ENCODE measurements around the gene TADA1. TPM values are rescaled to one million over a fixed set of nuclear protein-coding genes. Genes with fewer than 3 reads are reported as not detected.
"Not testable (repeated sequence)": the region's sequence is repeated elsewhere in the genome, so short reads cannot be mapped to it uniquely, and the experiment has no call there.

TADA1 gene
- polyA plus RNA-seq, 1 donor = 13.5 TPM

- DNase-seq = no peak
Measured at GRCh38 chr1:166843322-166843721, 32.7 kb downstream of the TADA1 start.

GRCh38 chr1:166840309-166841274, 35.5 kb downstream of the TADA1 start:
- no peak for DNase-seq

- DNase-seq = peak; percentile 36
Measured at GRCh38 chr1:166839600-166840308, 36.3 kb downstream of the TADA1 start.

- DNase-seq = peak; percentile 93
Measured at GRCh38 chr1:166838766-166839599, 37.1 kb downstream of the TADA1 start, which contains the start of gene POGK. Gene POGK, plus strand, starts transcription at chr1:166839475. Its CDS starts 1,482 bp downstream, at chr1:166840957.

- no peak for DNase-seq
Measured at GRCh38 chr1:166836733-166837132, 39.3 kb downstream of the TADA1 start.

DNA sequence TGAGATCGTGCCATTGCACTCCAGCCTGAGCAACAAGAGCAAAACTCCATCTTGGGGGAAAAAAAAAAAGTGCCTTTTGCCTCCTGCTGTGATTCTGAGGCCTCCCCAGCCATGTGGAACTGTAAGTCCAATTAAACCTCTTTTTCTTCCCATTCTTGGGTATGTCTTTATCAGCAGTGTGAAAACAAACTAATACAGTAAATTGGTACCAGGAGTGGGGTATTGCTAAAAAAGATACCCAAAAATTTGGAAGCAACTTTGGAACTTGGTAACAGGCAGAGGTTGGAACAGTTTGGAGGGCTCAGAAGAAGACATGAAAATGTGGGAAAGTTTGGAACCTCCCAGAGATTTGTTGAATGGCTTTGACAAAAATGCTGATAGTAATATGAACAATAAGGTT, 46.3 kb downstream of the TADA1 start:
- not testable (repeated sequence) for DNase-seq

- no peak for DNase-seq
Measured at GRCh38 chr1:166827426-166827825, 48.6 kb downstream of the TADA1 start.

DNA sequence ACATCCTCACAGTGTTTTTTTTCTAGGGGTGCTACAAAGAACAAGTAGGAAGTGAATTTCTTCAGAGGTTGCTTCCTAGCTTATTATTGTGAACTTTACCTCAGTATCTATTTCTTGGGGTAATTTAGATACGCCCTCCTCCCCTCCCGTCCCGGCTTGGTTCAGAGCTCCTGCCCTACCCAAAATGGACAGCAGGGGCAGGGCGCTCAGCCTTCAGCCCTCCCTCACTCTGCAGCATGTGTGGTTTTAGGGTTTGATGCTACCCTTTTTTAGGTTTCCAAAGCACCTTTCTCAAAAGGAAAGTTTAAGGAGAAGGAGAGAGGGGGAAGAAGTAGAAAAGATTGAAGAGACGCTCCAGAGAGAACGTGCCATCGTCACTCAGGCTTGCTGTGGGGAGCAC, 53.7 kb downstream of the TADA1 start:
- DNase-seq = no peak

GRCh38 chr1:166819974-166820373, 56.1 kb downstream of the TADA1 start:
- DNase-seq = no peak

GRCh38 chr1:166814611-166815010, 61.5 kb downstream of the TADA1 start:
- DNase-seq = no peak

GRCh38 chr1:166813508-166814223, 62.4 kb downstream of the TADA1 start:
- DNase-seq = no peak

GRCh38 chr1:166811691-166812090, 64.4 kb downstream of the TADA1 start:
- no peak for DNase-seq

- no peak for DNase-seq
Measured at GRCh38 chr1:166808952-166809351, 67.1 kb downstream of the TADA1 start.

Other genes starting within 250 kb of the TADA1 start
- 12.3 TPM for gene POGK, start 36.8 kb downstream of the TADA1 start, polyA plus RNA-seq (ENCODE audit: insufficient read length)
- gene ILDR2, start 99.3 kb upstream of the TADA1 start, polyA plus RNA-seq (ENCODE audit: insufficient read length) = 3.8 TPM
- 0.99 TPM for gene MAEL, start 113.0 kb upstream of the TADA1 start, polyA plus RNA-seq (ENCODE audit: insufficient read length)
- gene GPA33, start 214.1 kb upstream of the TADA1 start, polyA plus RNA-seq (ENCODE audit: insufficient read length) = 0.12 TPM
- gene STYXL2, start 217.8 kb upstream of the TADA1 start, polyA plus RNA-seq (ENCODE audit: insufficient read length) = 138 TPM

Data from hindlimb muscle (tissue), 1 donor.